K562 (cell line): ENCODE data around the gene ARPC1A. TPM values are rescaled to one million over a fixed set of nuclear protein-coding genes. Genes with fewer than 3 reads are reported as not detected.

Experiments used
- E2F3 ChIP-seq: fragments of 250-450 bp; sonication (Bioruptor Pico); IDR thresholded peaks from 2 replicates; pipeline ENCODE4 v1.4.0; 2020; ENCODE audit warnings: mild to moderate bottlenecking
- MAX ChIP-seq: sonication (generic); formaldehyde crosslinking; IDR thresholded peaks from 2 replicates; pipeline ENCODE4 v1.9.0; 2022; ENCODE audit warnings: mild to moderate bottlenecking, missing genetic modification reagents
- NKRF ChIP-seq: fragments of 450-650 bp; IDR thresholded peaks from 2 replicates; pipeline ENCODE4 v1.6.1; 2016; ENCODE audit warnings: borderline replicate concordance
- NR4A1 ChIP-seq, 2 experiments: fragments of 250-450 bp in 1 of 2; fragments of 450-650 bp in 1 of 2; sonication (Bioruptor Pico) in 1 of 2; IDR thresholded peaks; 2 replicates each; pipeline versions ENCODE4 v1.4.0 to v1.6.1; 2016 to 2020; ENCODE audit warnings: mild to moderate bottlenecking in 2 of 2, missing compliant biosample characterization in 1 of 2, missing genetic modification characterization in 1 of 2, moderate library complexity in 1 of 2
- PPARD ChIP-seq: fragments of 250-450 bp; sonication (Bioruptor Pico); IDR thresholded peaks from 2 replicates; pipeline ENCODE4 v1.8.0; 2022; ENCODE audit warnings: inconsistent platforms, mild to moderate bottlenecking, moderate library complexity
- SMAD4 ChIP-seq: fragments of 250-450 bp; sonication (Bioruptor Pico); conservative IDR thresholded peaks from 2 replicates; pipeline ENCODE4 v1.8.0; 2021; ENCODE audit warnings: inconsistent platforms, mild to moderate bottlenecking, moderate library complexity
- SMARCA4 ChIP-seq: fragments of 450-650 bp; IDR thresholded peaks from 2 replicates; pipeline ENCODE4 v1.6.1; 2016
- SMARCB1 ChIP-seq: IDR thresholded peaks from 2 replicates; pipeline ENCODE4 v1.6.1; 2011; ENCODE audit warnings: improper control_type of control experiment, low read depth; ENCODE audit not compliant: insufficient read length
- SMARCE1 ChIP-seq: fragments of 450-650 bp; IDR thresholded peaks from 2 replicates; pipeline ENCODE4 v1.7.1; 2016; ENCODE audit warnings: mild to moderate bottlenecking
- TAF1 ChIP-seq: IDR thresholded peaks from 2 replicates; pipeline ENCODE4 v1.6.1; 2011; ENCODE audit warnings: mild to moderate bottlenecking, low read length, moderate library complexity; ENCODE audit not compliant: insufficient read depth, control insufficient read depth, severe bottlenecking; ENCODE audit errors: extremely low read depth
- TEAD2 ChIP-seq: fragments of 450-650 bp; IDR thresholded peaks from 2 replicates; pipeline ENCODE4 v1.6.1; 2016; ENCODE audit warnings: missing genetic modification characterization, control low read depth, missing compliant biosample characterization
- TEAD4 ChIP-seq, 2 experiments: sonication (generic) in 1 of 2; formaldehyde crosslinking in 1 of 2; IDR thresholded peaks; 2 replicates each; pipeline versions ENCODE4 v1.6.1 to v1.8.0; 2012 to 2022; ENCODE audit warnings: borderline replicate concordance in 1 of 2, inconsistent platforms in 1 of 2, low read length in 1 of 2, mild to moderate bottlenecking in 1 of 2, missing genetic modification reagents in 1 of 2
- ZNF165 ChIP-seq: fragments of 250-450 bp; sonication (Bioruptor Pico); IDR thresholded peaks from 2 replicates; pipeline ENCODE4 v1.4.0; 2020; ENCODE audit warnings: borderline replicate concordance
- ZNF232 ChIP-seq: sonication (generic); formaldehyde crosslinking; IDR thresholded peaks from 2 replicates; pipeline ENCODE4 v1.8.0; 2022; ENCODE audit warnings: mild to moderate bottlenecking, missing genetic modification reagents
- ZNF274 ChIP-seq: IDR thresholded peaks from 2 replicates; pipeline ENCODE4 v1.6.1; 2011; ENCODE audit warnings: low read depth, mild to moderate bottlenecking, low read length, moderate library complexity, borderline replicate concordance
- polyA plus RNA-seq, 8 experiments: library from polyadenylated mRNA; depleted of rRNA in 4 of 8; stranded (reverse) in 5 of 8; unstranded in 3 of 8; fragments of >200 nt; fragmentation: Nextera tagmentation in 2 of 8; fragmentation: Illumina TruSeq in 1 of 8; extraction: Ambion mirVana in 2 of 8; extraction: Trizol in 1 of 8; gene quantifications; 2 replicates each; pipeline versions ENCODE4 v1.2.1 to v1.2.3, GENCODE V29; 2011 to 2014; ENCODE audit warnings: inconsistent platforms in 1 of 8, missing spikeins in 1 of 8
- total RNA-seq, 7 experiments: library from RNA; depleted of rRNA in 6 of 7; stranded (reverse); fragments of >200 nt in 6 of 7; fragmentation: Illumina TruSeq in 2 of 7; extraction: Trizol in 2 of 7; gene quantifications; 2 replicates each; pipeline versions ENCODE4 v1.2.1 to v1.2.3, GENCODE V29; 2011 to 2021; ENCODE audit warnings: low replicate concordance in 1 of 7
- TF ChIP-seq, protein P1 (sequence below): fragments of 250-450 bp; sonication (Bioruptor Pico); IDR thresholded peaks from 2 replicates; pipeline ENCODE4 v1.4.0; 2020
- TF ChIP-seq, protein P2 (sequence below), 2 experiments: fragments of 450-650 bp; IDR thresholded peaks; 2 replicates each; pipeline ENCODE4 v1.6.1; 2018; ENCODE audit warnings: mild to moderate bottlenecking in 2 of 2, low read depth in 1 of 2; ENCODE audit not compliant: partially characterized antibody in 2 of 2

The ARPC1A gene
- total and polyA plus RNA-seq, 9 of the 15 experiments (the other 6 are each of a cell fraction or from before 2014, with no cell fraction given): 39.5 to 151 (median 86.1) TPM

GRCh38 chr7:99407872-99408378 is 82.2 kb downstream of the ARPC1A start (continued):
- TF ChIP-seq E2F3 (CRISPR knock-in tag): peak; percentile 46; the same call in 1 of the 2 replicates
- TF ChIP-seq, protein P1, sequence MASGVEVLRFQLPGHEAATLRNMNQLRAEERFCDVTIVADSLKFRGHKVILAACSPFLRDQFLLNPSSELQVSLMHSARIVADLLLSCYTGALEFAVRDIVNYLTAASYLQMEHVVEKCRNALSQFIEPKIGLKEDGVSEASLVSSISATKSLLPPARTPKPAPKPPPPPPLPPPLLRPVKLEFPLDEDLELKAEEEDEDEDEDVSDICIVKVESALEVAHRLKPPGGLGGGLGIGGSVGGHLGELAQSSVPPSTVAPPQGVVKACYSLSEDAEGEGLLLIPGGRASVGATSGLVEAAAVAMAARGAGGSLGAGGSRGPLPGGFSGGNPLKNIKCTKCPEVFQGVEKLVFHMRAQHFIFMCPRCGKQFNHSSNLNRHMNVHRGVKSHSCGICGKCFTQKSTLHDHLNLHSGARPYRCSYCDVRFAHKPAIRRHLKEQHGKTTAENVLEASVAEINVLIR (CRISPR knock-in tag): no peak
- TF ChIP-seq TEAD4 (IDR thresholded peaks at IDR 0.05; ENCODE audit: low read length): no peak; the same call in 1 of the 2 replicates
- 0 out of 2 replicates have a peak, but pooled peaks have one; percentile 64 for TF ChIP-seq TEAD4 (CRISPR knock-in tag; IDR thresholded peaks at IDR 0.05; ENCODE audit: borderline replicate concordance)
- TF ChIP-seq SMARCB1: peak; percentile 71
- 0 out of 2 replicates have a peak, but pooled peaks have one; percentile 56 for TF ChIP-seq NKRF
- TF ChIP-seq SMARCA4: 0 out of 2 replicates have a peak, but pooled peaks have one; percentile 53
- TF ChIP-seq SMAD4 (CRISPR knock-in tag): no peak
- TF ChIP-seq NR4A1 (CRISPR knock-in tag; IDR thresholded peaks at IDR 0.05): 0 out of 2 replicates have a peak, but pooled peaks have one; percentile 41
- no peak for TF ChIP-seq NR4A1 (tag; IDR thresholded peaks at IDR 0.05)
- TF ChIP-seq ZNF274: no peak
- 0 out of 2 replicates have a peak, but pooled peaks have one; percentile 66 for TF ChIP-seq ZNF165 (CRISPR knock-in tag)
- TF ChIP-seq MAX (CRISPR knock-in tag): peak; percentile 19; the same call in 1 of the 2 replicates
- TF ChIP-seq PPARD (CRISPR knock-in tag): no peak
- peak; percentile 29; the same call in 1 of the 2 replicates for TF ChIP-seq TEAD2 (tag)
- TF ChIP-seq ZNF232 (CRISPR knock-in tag): 0 out of 2 replicates have a peak, but pooled peaks have one; percentile 38
- TF ChIP-seq, protein P2, sequence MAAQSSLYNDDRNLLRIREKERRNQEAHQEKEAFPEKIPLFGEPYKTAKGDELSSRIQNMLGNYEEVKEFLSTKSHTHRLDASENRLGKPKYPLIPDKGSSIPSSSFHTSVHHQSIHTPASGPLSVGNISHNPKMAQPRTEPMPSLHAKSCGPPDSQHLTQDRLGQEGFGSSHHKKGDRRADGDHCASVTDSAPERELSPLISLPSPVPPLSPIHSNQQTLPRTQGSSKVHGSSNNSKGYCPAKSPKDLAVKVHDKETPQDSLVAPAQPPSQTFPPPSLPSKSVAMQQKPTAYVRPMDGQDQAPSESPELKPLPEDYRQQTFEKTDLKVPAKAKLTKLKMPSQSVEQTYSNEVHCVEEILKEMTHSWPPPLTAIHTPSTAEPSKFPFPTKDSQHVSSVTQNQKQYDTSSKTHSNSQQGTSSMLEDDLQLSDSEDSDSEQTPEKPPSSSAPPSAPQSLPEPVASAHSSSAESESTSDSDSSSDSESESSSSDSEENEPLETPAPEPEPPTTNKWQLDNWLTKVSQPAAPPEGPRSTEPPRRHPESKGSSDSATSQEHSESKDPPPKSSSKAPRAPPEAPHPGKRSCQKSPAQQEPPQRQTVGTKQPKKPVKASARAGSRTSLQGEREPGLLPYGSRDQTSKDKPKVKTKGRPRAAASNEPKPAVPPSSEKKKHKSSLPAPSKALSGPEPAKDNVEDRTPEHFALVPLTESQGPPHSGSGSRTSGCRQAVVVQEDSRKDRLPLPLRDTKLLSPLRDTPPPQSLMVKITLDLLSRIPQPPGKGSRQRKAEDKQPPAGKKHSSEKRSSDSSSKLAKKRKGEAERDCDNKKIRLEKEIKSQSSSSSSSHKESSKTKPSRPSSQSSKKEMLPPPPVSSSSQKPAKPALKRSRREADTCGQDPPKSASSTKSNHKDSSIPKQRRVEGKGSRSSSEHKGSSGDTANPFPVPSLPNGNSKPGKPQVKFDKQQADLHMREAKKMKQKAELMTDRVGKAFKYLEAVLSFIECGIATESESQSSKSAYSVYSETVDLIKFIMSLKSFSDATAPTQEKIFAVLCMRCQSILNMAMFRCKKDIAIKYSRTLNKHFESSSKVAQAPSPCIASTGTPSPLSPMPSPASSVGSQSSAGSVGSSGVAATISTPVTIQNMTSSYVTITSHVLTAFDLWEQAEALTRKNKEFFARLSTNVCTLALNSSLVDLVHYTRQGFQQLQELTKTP (IDR thresholded peaks at IDR 0.05; ENCODE audit: low read depth in 1 of 2, partially characterized antibody in 2 of 2): peak in 1 of 2 experiments; percentile 13
- TF ChIP-seq SMARCE1: peak; percentile 16; the same call in 1 of the 2 replicates
- no peak for TF ChIP-seq TAF1
